ENCODE measurements around the gene DENND6B. TPM values are rescaled to one million over a fixed set of nuclear protein-coding genes. Genes with fewer than 3 reads are reported as not detected.

DENND6B gene
- total and polyA plus RNA-seq, 4 donors: 0.86 to 1.2 (median 1.1) TPM

GRCh38 chr22:50305923-50306566 is 20.8 kb downstream of the DENND6B start (continued):
- TF ChIP-seq FOXA1 (IDR thresholded peaks at IDR 0.05): no peak
- no peak for TF ChIP-seq FOXA2 (IDR thresholded peaks at IDR 0.05)
- TF ChIP-seq GABPA (IDR thresholded peaks at IDR 0.05 in 1 of 2, conservative IDR thresholded peaks at IDR 0.05 in 1 of 2): peak in 1 of 2 donors; percentile 57
- no peak for TF ChIP-seq ATF3 (IDR thresholded peaks at IDR 0.05)
- TF ChIP-seq RAD21 (IDR thresholded peaks at IDR 0.05): no peak

- H3K4me1 ChIP-seq (ENCODE audit: control insufficient read depth in 4 of 4, insufficient read depth in 4 of 4, low read length in 3 of 4): peaks cover 27 to 77% (median 51%) of the 10 kb centered on the region in 4 donors
- peak overlapping the region in 1 of 3 donors; percentile 89 for H3K4me3 ChIP-seq (ENCODE audit: low read depth in 1 of 3, low read length in 3 of 3)
- WGBS: 68% methylated on average over 14 of the region's 14 CpGs
- H3K27me3 ChIP-seq (ENCODE audit: control insufficient read depth in 4 of 4, insufficient read depth in 4 of 4, low read length in 3 of 4): no peaks in the 10 kb centered on the region
- H3K36me3 ChIP-seq (ENCODE audit: control insufficient read depth in 4 of 4, insufficient read depth in 3 of 4, low read depth in 1 of 4, low read length in 3 of 4): no peaks in the 10 kb centered on the region
- peak overlapping the region in 1 of 2 donors; percentile 62 for H3K9ac ChIP-seq (ENCODE audit: low read depth in 1 of 2, low read length in 2 of 2)
- no peaks in the 10 kb centered on the region for H3K9me3 ChIP-seq (ENCODE audit: control insufficient read depth in 4 of 4, low read length in 3 of 4)
- no peak for TF ChIP-seq HNF4A (conservative IDR thresholded peaks at IDR 0.05)
- TF ChIP-seq RAD21 (IDR thresholded peaks at IDR 0.05): no peak
- TF ChIP-seq FOXA2 (IDR thresholded peaks at IDR 0.05): no peak
- TF ChIP-seq YY1 (IDR thresholded peaks at IDR 0.05): no peak
- TF ChIP-seq NR2F2 (IDR thresholded peaks at IDR 0.05): no peak
- TF ChIP-seq MAX (IDR thresholded peaks at IDR 0.05): no peak
- no peak for TF ChIP-seq EGR1 (IDR thresholded peaks at IDR 0.05; ENCODE audit: low read depth in 2 of 2)
- no peak for TF ChIP-seq ATF3 (IDR thresholded peaks at IDR 0.05)
- TF ChIP-seq REST (IDR thresholded peaks at IDR 0.05): no peak
- no peak for TF ChIP-seq GABPA (IDR thresholded peaks at IDR 0.05 in 1 of 2, conservative IDR thresholded peaks at IDR 0.05 in 1 of 2)
- no peak for TF ChIP-seq CTCF (IDR thresholded peaks at IDR 0.05; ENCODE audit: low read depth, low read length, missing input control)
- H3K27ac ChIP-seq (ENCODE audit: low read depth in 1 of 2, low read length in 2 of 2): peak overlapping the region; percentile 85 to 90
- DNase-seq (ENCODE audit: low spot score): no peak
Observed at GRCh38 chr22:50305393-50305922, 21.4 kb downstream of the DENND6B start.

Measured in liver (tissue), 9 donors.